Keratinocyte (primary cell): ENCODE measurements around the gene NAP1L1.

Experiments used
- EZH2 ChIP-seq: IDR thresholded peaks from one replicate; pipeline ENCODE4 v1.6.1; 2012; ENCODE audit warnings: inconsistent platforms, mild to moderate bottlenecking, low read length, moderate library complexity
- TF ChIP-seq, protein P1 (sequence below), 3 experiments: IDR thresholded peaks in 1 of 3; conservative IDR thresholded peaks in 1 of 3; optimal IDR thresholded peaks in 1 of 3; 2 replicates in 2 of 3; 3 replicates in 1 of 3; pipeline versions ENCODE3 to v1.5.1; 2011; ENCODE audit warnings: low read length in 3 of 3, mild to moderate bottlenecking in 3 of 3, moderate library complexity in 2 of 3, control low read depth in 1 of 3, inconsistent platforms in 1 of 3; ENCODE audit not compliant: insufficient read depth in 2 of 3; ENCODE audit errors: extremely low read depth in 1 of 3

DNA sequence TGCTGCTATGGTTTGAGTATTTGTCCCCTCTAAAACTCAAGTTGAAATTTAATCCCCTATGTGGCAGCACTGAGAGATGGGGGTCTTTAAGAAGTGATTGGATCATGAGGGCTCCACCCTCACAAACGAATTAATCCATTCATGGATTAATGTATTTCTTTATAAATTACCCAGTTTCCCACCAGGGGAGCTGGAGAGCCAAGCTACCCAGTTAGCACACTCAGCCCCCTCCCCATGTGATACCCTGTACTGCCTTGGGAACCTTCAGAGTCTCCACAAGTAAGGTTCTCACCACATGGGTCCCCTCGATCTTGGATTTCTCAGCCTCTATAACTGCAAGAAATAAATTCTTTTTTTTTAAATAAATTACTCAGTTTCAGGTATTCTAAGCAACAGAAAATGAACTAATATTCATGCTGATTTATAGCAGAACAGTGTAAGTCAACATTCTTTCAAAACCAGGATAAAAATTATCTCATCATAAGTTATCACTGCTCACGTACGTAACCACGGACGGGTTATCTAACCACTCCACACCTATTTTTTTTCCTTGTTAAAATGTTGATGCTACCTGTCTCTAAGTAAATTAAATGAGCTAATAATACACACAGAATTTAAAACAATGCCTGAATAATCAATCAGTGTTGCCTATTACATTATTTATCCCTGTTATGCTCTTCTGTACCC is 3.6 kb downstream of the NAP1L1 start:
- TF ChIP-seq, protein P1, sequence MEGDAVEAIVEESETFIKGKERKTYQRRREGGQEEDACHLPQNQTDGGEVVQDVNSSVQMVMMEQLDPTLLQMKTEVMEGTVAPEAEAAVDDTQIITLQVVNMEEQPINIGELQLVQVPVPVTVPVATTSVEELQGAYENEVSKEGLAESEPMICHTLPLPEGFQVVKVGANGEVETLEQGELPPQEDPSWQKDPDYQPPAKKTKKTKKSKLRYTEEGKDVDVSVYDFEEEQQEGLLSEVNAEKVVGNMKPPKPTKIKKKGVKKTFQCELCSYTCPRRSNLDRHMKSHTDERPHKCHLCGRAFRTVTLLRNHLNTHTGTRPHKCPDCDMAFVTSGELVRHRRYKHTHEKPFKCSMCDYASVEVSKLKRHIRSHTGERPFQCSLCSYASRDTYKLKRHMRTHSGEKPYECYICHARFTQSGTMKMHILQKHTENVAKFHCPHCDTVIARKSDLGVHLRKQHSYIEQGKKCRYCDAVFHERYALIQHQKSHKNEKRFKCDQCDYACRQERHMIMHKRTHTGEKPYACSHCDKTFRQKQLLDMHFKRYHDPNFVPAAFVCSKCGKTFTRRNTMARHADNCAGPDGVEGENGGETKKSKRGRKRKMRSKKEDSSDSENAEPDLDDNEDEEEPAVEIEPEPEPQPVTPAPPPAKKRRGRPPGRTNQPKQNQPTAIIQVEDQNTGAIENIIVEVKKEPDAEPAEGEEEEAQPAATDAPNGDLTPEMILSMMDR (optimal IDR thresholded peaks at IDR 0.05 in 1 of 3, IDR thresholded peaks at IDR 0.05 in 1 of 3, conservative IDR thresholded peaks at IDR 0.05 in 1 of 3; ENCODE audit: extremely low read depth in 1 of 3, insufficient read depth in 2 of 3, low read length in 3 of 3): no peak
- TF ChIP-seq EZH2: no peak
